ENCODE data around the gene TECPR1.

TECPR1 gene
- 86.2 to 174 (median 132) reads per million in 4 experiments for total RNA-seq

- DNase-seq, result peak; percentile 77
Observed at GRCh38 chr7:98251601-98252424, at the start of gene TECPR1. TSS of gene TECPR1 (minus strand) at chr7:98252232. CDS start at chr7:98246146, 6,086 bp downstream.

GRCh38 chr7:98300595-98301372 lies 48.8 kb upstream of the TECPR1 start:
- no peak for DNase-seq

- DNase-seq, result no peak
Observed at GRCh38 chr7:98297626-98298286, 45.7 kb upstream of the TECPR1 start.

GRCh38 chr7:98296833-98297232 lies 44.8 kb upstream of the TECPR1 start:
- DNase-seq, result no peak

GRCh38 chr7:98295467-98296192 lies 43.6 kb upstream of the TECPR1 start:
- DNase-seq, result no peak

GRCh38 chr7:98294798-98295382 lies 42.9 kb upstream of the TECPR1 start:
- no peak for DNase-seq

GRCh38 chr7:98294326-98294725 lies 42.3 kb upstream of the TECPR1 start:
- no peak for DNase-seq

- DNase-seq, result no peak
Observed at GRCh38 chr7:98293746-98294145, 41.7 kb upstream of the TECPR1 start.

- DNase-seq, result no peak
Observed at GRCh38 chr7:98293265-98293664, 41.2 kb upstream of the TECPR1 start.

- no peak for DNase-seq
Observed at GRCh38 chr7:98291717-98292116, 39.7 kb upstream of the TECPR1 start.

- DNase-seq, result no peak
Observed at GRCh38 chr7:98289333-98289875, 37.4 kb upstream of the TECPR1 start.

GRCh38 chr7:98288064-98288823 lies 36.2 kb upstream of the TECPR1 start:
- no peak for DNase-seq

- DNase-seq, result no peak
Observed at GRCh38 chr7:98287486-98287959, 35.5 kb upstream of the TECPR1 start.

GRCh38 chr7:98286701-98287485 lies 34.9 kb upstream of the TECPR1 start:
- DNase-seq, result no peak

GRCh38 chr7:98286093-98286539 lies 34.1 kb upstream of the TECPR1 start:
- no peak for DNase-seq

- DNase-seq, result no peak
Observed at GRCh38 chr7:98285157-98286092, 33.4 kb upstream of the TECPR1 start.

GRCh38 chr7:98284335-98285036 lies 32.5 kb upstream of the TECPR1 start:
- no peak for DNase-seq

GRCh38 chr7:98283887-98284222 lies 31.8 kb upstream of the TECPR1 start:
- DNase-seq, result no peak

Measured in effector CD8-positive, alpha-beta T cell (primary cell).